Spleen (tissue), 11 donors: Measurements from ENCODE around the gene MYL3. TPM values are rescaled to one million over a fixed set of nuclear protein-coding genes. Genes with fewer than 3 reads are reported as not detected.
A peak's percentile ranks its signal among the peaks of the same experiment; 100 is the strongest.

Source experiments
- DNase-seq: peaks from one replicate; pipeline ENCODE4 v3.0.0-alpha.2; 2020
- H3K27ac ChIP-seq, 8 donors: fragments of 200-600 bp; sonication (generic) in 7 of 8; 1 replicate in 4 of 8; 2 replicates in 4 of 8; pipeline versions ENCODE4 v1.5.0 to v1.8.0; 2016 to 2021; ENCODE audit warnings: inconsistent platforms in 4 of 8, mild to moderate bottlenecking in 4 of 8, moderate library complexity in 1 of 8
- H3K27me3 ChIP-seq, 7 donors: fragments of 200-600 bp; sonication (generic) in 6 of 7; replicated peaks in 1 of 7; 1 replicate in 4 of 7; 2 replicates in 3 of 7; pipeline versions ENCODE4 v1.5.0 to v1.8.0; 2016 to 2021; ENCODE audit warnings: inconsistent platforms in 3 of 7, mild to moderate bottlenecking in 1 of 7
- H3K36me3 ChIP-seq, 6 donors: fragments of 200-600 bp; sonication (generic) in 5 of 6; 1 replicate in 4 of 6; 2 replicates in 2 of 6; pipeline versions ENCODE4 v1.5.0 to v1.8.0; 2016 to 2021; ENCODE audit warnings: inconsistent platforms in 2 of 6
- H3K4me1 ChIP-seq, 6 donors: fragments of 200-600 bp; sonication (generic) in 5 of 6; 1 replicate in 3 of 6; 2 replicates in 3 of 6; pipeline versions ENCODE4 v1.5.0 to v1.8.0; 2016 to 2021; ENCODE audit warnings: inconsistent platforms in 3 of 6
- H3K4me3 ChIP-seq, 8 donors: fragments of 200-600 bp; sonication (generic) in 7 of 8; 1 replicate in 4 of 8; 2 replicates in 4 of 8; pipeline versions ENCODE4 v1.5.0 to v1.8.0; 2016 to 2021; ENCODE audit warnings: inconsistent platforms in 4 of 8, mild to moderate bottlenecking in 4 of 8, moderate library complexity in 2 of 8
- H3K9me3 ChIP-seq, 8 donors: fragments of 200-600 bp; sonication (generic) in 7 of 8; 1 replicate in 4 of 8; 2 replicates in 4 of 8; pipeline versions ENCODE4 v1.5.0 to v1.8.0; 2016 to 2021; ENCODE audit warnings: inconsistent platforms in 4 of 8
- POLR2A ChIP-seq, 3 donors: fragments of 450-650 bp; IDR thresholded peaks; one replicate each; pipeline ENCODE4 v1.5.1; 2017; ENCODE audit warnings: antibody characterized with exemption in 3 of 3, mild to moderate bottlenecking in 1 of 3
- POLR2AphosphoS5 ChIP-seq, 3 donors: sonication (generic); formaldehyde crosslinking; IDR thresholded peaks; one replicate each; pipeline ENCODE4 v1.5.1; 2017; ENCODE audit warnings: antibody characterized with exemption in 3 of 3
- WGBS, 5 donors: extraction: QIAGEN DNeasy Blood & Tissue Kit in 3 of 5; methylation state at CpG; one replicate each; pipeline versions ENCODE4 v1.1.5 to v1.1.7; 2013 to 2018; 5-methylcytosine and 5-hydroxymethylcytosine counted together
- intact Hi-C: fragments of 100-400 bp; cut with DNase I; formaldehyde crosslinking; loops from one replicate; pipeline ENCODE4 v1.15.0; 2023; ENCODE audit warnings: low total_unique reads
- polyA plus RNA-seq, 3 donors: library from polyadenylated mRNA; stranded (reverse); fragments of 200-250 nt; gene quantifications; one replicate each; pipeline ENCODE4 v1.2.1, GENCODE V29; 2013
- total RNA-seq, 7 donors: library from RNA; depleted of rRNA in 3 of 7; stranded (reverse); fragments of >200 nt in 3 of 7; fragmentation: NEBNext Ultra II Directional in 4 of 7; extraction: Animal tissue kit (Norgen Biotek cat#: 25700) in 4 of 7; gene quantifications; one replicate each; pipeline versions ENCODE4 v1.1.0 to v1.2.1, GENCODE V29; 2016 to 2021
- TF ChIP-seq, protein P1 (sequence below), 11 experiments: fragments of 200-600 bp in 7 of 11; fragments of 450-650 bp in 4 of 11; sonication (generic) in 4 of 11; IDR thresholded peaks in 8 of 11; conservative IDR thresholded peaks in 3 of 11; 1 replicate in 7 of 11; 2 replicates in 4 of 11; pipeline versions ENCODE4 v1.4.0 to v1.8.0; 2016 to 2021; ENCODE audit warnings: antibody characterized with exemption in 11 of 11, inconsistent platforms in 4 of 11, mild to moderate bottlenecking in 1 of 11
- donor health status: healthy with polysubstance abuse.
- donor health status: DM: no; HTN: no; CAD: no; lungs with moderate emphysema.
- donor health status: DM: no; HTN: no; CAD: no.
- donor health status: Bipolar disorder and iron deficiency.
- donor health status: healthy.
- donor health status: DM: no; HTN: no; CAD: no.
- donor health status: DM: yes; HTN: yes; CAD: no.

MYL3 gene
- total and polyA plus RNA-seq, 10 donors, result 1.9 to 16.2 (median 6.0) TPM

GRCh38 chr3:46845860-46846623, 17.2 kb downstream of the MYL3 start:
- Histone ChIP-seq H3K4me3 (peak overlapping the region; percentile 22 to 72 (median 52)), H3K4me1 (peaks cover 4 to 32% (median 20%) of the 10 kb centered on the region in 6 donors), H3K36me3 (no peaks in the 10 kb centered on the region), H3K9me3 (peaks cover 5 to 23% (median 18%) of the 10 kb centered on the region in 8 donors), H3K27me3 (peaks cover 0 to 25% (median 0%) of the 10 kb centered on the region in 7 donors), H3K27ac (peak overlapping the region; percentile 3 to 82 (median 60))
- TF ChIP-seq POLR2AphosphoS5 (IDR thresholded peaks at IDR 0.05), result peak; percentile 23 to 68 (median 60)
- TF ChIP-seq POLR2A (IDR thresholded peaks at IDR 0.05), result no peak
- TF ChIP-seq, protein P1, sequence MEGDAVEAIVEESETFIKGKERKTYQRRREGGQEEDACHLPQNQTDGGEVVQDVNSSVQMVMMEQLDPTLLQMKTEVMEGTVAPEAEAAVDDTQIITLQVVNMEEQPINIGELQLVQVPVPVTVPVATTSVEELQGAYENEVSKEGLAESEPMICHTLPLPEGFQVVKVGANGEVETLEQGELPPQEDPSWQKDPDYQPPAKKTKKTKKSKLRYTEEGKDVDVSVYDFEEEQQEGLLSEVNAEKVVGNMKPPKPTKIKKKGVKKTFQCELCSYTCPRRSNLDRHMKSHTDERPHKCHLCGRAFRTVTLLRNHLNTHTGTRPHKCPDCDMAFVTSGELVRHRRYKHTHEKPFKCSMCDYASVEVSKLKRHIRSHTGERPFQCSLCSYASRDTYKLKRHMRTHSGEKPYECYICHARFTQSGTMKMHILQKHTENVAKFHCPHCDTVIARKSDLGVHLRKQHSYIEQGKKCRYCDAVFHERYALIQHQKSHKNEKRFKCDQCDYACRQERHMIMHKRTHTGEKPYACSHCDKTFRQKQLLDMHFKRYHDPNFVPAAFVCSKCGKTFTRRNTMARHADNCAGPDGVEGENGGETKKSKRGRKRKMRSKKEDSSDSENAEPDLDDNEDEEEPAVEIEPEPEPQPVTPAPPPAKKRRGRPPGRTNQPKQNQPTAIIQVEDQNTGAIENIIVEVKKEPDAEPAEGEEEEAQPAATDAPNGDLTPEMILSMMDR (IDR thresholded peaks at IDR 0.05 in 8 of 11, conservative IDR thresholded peaks at IDR 0.05 in 3 of 11), result peak; percentile 36 to 88 (median 61)
- intact Hi-C loops, result no loop called here
- WGBS, 5 donors, result 2 to 3% (median 2%) methylated on average over 30 to 53 of the region's 53 CpGs
- peak; percentile 93 for DNase-seq

DNA sequence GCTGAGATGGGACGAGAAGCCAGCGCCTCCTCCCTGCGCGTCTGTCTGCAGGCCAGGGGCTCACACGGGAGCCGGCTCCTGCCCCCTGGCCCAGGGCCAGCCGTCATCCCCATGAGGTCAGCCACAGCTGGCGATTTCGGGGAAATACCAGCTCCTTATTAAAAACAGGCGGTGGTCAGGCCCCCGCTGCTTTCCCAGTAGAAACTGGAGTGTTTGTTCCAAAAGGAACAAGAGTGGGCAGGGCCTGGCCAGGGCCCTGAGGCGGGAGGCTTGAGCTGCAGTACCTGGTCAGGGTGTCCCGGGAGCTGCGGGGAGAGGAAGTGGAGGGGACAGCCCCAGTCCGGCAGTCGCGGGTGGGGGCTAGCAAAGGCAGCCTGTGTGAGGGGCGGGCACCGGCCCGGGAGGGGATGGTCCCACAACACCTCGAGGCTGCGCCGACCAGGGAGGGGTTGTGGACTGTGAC, 17.8 kb downstream of the MYL3 start:
- H3K9me3 ChIP-seq, result peaks cover 6 to 29% (median 24%) of the 10 kb centered on the region in 8 donors
- WGBS, 5 donors, result 4 to 21% (median 6%) methylated on average over 15 to 23 of the region's 23 CpGs
- H3K4me1 ChIP-seq, result peaks cover 4 to 32% (median 20%) of the 10 kb centered on the region in 6 donors
- intact Hi-C loops, result no loop called here
- no peaks in the 10 kb centered on the region for H3K36me3 ChIP-seq
- peaks cover 0 to 25% (median 0%) of the 10 kb centered on the region in 7 donors for H3K27me3 ChIP-seq
- peak overlapping the region; percentile 3 to 82 (median 60) for H3K27ac ChIP-seq
- no peak for DNase-seq
- TF ChIP-seq POLR2AphosphoS5 (IDR thresholded peaks at IDR 0.05), result peak in 1 of 3 donors; percentile 41
- TF ChIP-seq, protein P1 (IDR thresholded peaks at IDR 0.05 in 8 of 11, conservative IDR thresholded peaks at IDR 0.05 in 3 of 11), result no peak
- peak overlapping the region; percentile 22 to 72 (median 52) for H3K4me3 ChIP-seq

DNA sequence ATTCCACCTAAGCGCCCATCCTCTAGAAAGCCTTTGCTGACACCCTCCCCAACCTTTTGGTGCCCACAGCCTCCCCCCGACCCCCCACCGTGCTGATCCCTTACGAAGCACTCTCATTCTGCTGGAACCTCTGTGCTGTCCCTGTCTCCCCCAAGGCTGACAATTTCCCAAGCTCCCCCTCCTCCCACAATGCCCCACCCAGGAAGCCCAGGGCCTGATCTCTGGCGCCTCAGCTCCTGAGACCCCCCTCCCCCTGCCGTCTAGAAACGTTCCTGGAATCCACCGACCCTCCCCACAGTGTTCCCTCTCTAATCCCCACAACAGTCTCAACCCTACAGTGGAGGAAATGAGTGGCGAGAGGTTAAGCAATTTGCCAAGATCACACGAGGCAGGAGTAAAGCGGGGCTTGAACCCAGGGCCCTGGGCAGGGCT, 18.3 kb downstream of the MYL3 start:
- Histone ChIP-seq H3K4me1 (peaks cover 4 to 32% (median 20%) of the 10 kb centered on the region in 6 donors), H3K36me3 (no peaks in the 10 kb centered on the region), H3K4me3 (peak overlapping the region in 6 of 8 donors; percentile 44 to 72 (median 52)), H3K27me3 (peaks cover 0 to 25% (median 0%) of the 10 kb centered on the region in 7 donors), H3K27ac (peak overlapping the region in 5 of 8 donors; percentile 17 to 82 (median 65)), H3K9me3 (peaks cover 6 to 35% (median 30%) of the 10 kb centered on the region in 8 donors)
- 32 to 42% (median 41%) methylated on average over 11 of the region's 11 CpGs for WGBS, 5 donors
- TF ChIP-seq POLR2AphosphoS5 (IDR thresholded peaks at IDR 0.05) (no peak), POLR2A (IDR thresholded peaks at IDR 0.05) (no peak)
- TF ChIP-seq, protein P1 (IDR thresholded peaks at IDR 0.05 in 8 of 11, conservative IDR thresholded peaks at IDR 0.05 in 3 of 11), result no peak
- DNase-seq, result no peak
- intact Hi-C loops, result no loop called here

- intact Hi-C loops, result no loop called here
- no peak for DNase-seq
- H3K27me3 ChIP-seq, result peaks cover 0 to 25% (median 0%) of the 10 kb centered on the region in 7 donors
- no peak overlapping the region for H3K4me3 ChIP-seq
- 83 to 94% (median 90%) methylated on average over 3 of the region's 3 CpGs for WGBS, 5 donors
- peaks cover 8 to 40% (median 35%) of the 10 kb centered on the region in 8 donors for H3K9me3 ChIP-seq
- H3K36me3 ChIP-seq, result no peaks in the 10 kb centered on the region
- peaks cover 4 to 32% (median 20%) of the 10 kb centered on the region in 6 donors for H3K4me1 ChIP-seq
- no peak for TF ChIP-seq POLR2A (IDR thresholded peaks at IDR 0.05)
- no peak for TF ChIP-seq POLR2AphosphoS5 (IDR thresholded peaks at IDR 0.05)
- TF ChIP-seq, protein P1 (IDR thresholded peaks at IDR 0.05 in 8 of 11, conservative IDR thresholded peaks at IDR 0.05 in 3 of 11), result no peak
- peak overlapping the region in 1 of 8 donors; percentile 82 for H3K27ac ChIP-seq
Measured at GRCh38 chr3:46844397-46844796, 18.8 kb downstream of the MYL3 start.
